Mesenchymal stem cell (in vitro differentiated cells and primary cell): ENCODE measurements around the gene LTO1.

Experiments used
- DNase-seq: peaks from one replicate; pipeline ENCODE4 v3.0.0-alpha.2; 2013
- H2AFZ ChIP-seq: one replicate; pipeline ENCODE4 v1.6.1; 2013; ENCODE audit warnings: low read depth, mild to moderate bottlenecking, control low read depth, inconsistent platforms, low read length, moderate library complexity
- H2AK5ac ChIP-seq: 2 replicates; pipeline ENCODE4 v1.6.1; 2013; ENCODE audit warnings: low read length, moderate library complexity, mild to moderate bottlenecking, inconsistent platforms; ENCODE audit not compliant: severe bottlenecking
- H2BK120ac ChIP-seq: one replicate; pipeline ENCODE4 v1.6.1; 2013; ENCODE audit warnings: low read depth, mild to moderate bottlenecking, inconsistent platforms, low read length, moderate library complexity
- H2BK12ac ChIP-seq, 2 experiments: one replicate each; pipeline ENCODE4 v1.6.1; 2013; ENCODE audit warnings: inconsistent platforms in 2 of 2, low read length in 2 of 2, mild to moderate bottlenecking in 2 of 2, moderate library complexity in 2 of 2, control low read depth in 1 of 2
- H2BK15ac ChIP-seq: one replicate; pipeline ENCODE4 v1.6.1; 2013; ENCODE audit warnings: mild to moderate bottlenecking, low read depth, inconsistent platforms; ENCODE audit not compliant: poor library complexity, severe bottlenecking
- H2BK5ac ChIP-seq: 2 replicates; pipeline ENCODE4 v1.6.1; 2013; ENCODE audit warnings: low read depth, mild to moderate bottlenecking, low read length, control low read depth, inconsistent platforms; ENCODE audit not compliant: poor library complexity, severe bottlenecking
- H3K14ac ChIP-seq, 2 experiments: one replicate each; pipeline ENCODE4 v1.6.1; 2013; ENCODE audit warnings: inconsistent platforms in 2 of 2, low read length in 2 of 2, control low read depth in 1 of 2, mild to moderate bottlenecking in 1 of 2, moderate library complexity in 1 of 2
- H3K18ac ChIP-seq, 2 experiments: one replicate each; pipeline ENCODE4 v1.6.1; 2013; ENCODE audit warnings: inconsistent platforms in 2 of 2, low read length in 2 of 2, control low read depth in 1 of 2, low read depth in 1 of 2, mild to moderate bottlenecking in 1 of 2
- H3K23ac ChIP-seq, 2 experiments: one replicate each; pipeline ENCODE4 v1.6.1; 2013; ENCODE audit warnings: inconsistent platforms in 2 of 2, low read length in 2 of 2, mild to moderate bottlenecking in 2 of 2, moderate library complexity in 2 of 2, control low read depth in 1 of 2
- H3K27ac ChIP-seq: 2 replicates; pipeline ENCODE4 v1.5.1; 2013; ENCODE audit warnings: mild to moderate bottlenecking, moderate library complexity, low read length, control low read depth, inconsistent platforms; ENCODE audit not compliant: poor library complexity, severe bottlenecking
- H3K27me3 ChIP-seq, 2 experiments: 2 replicates each; pipeline versions ENCODE4 v1.6.1 to v1.7.0; 2013; ENCODE audit warnings: low read length in 2 of 2, mild to moderate bottlenecking in 2 of 2, moderate library complexity in 2 of 2, control low read depth in 1 of 2, inconsistent platforms in 1 of 2; ENCODE audit not compliant: control insufficient read depth in 1 of 2, insufficient read depth in 1 of 2
- H3K36me3 ChIP-seq, 2 experiments: 2 replicates each; pipeline versions ENCODE4 v1.6.1 to v1.7.0; 2013; ENCODE audit warnings: low read length in 2 of 2, control low read depth in 1 of 2, inconsistent platforms in 1 of 2, low read depth in 1 of 2, mild to moderate bottlenecking in 1 of 2; ENCODE audit not compliant: insufficient read depth in 2 of 2, control insufficient read depth in 1 of 2
- H3K4ac ChIP-seq, 2 experiments: one replicate each; pipeline ENCODE4 v1.6.1; 2013; ENCODE audit warnings: inconsistent platforms in 2 of 2, low read length in 2 of 2, mild to moderate bottlenecking in 2 of 2, moderate library complexity in 2 of 2, control low read depth in 1 of 2, low read depth in 1 of 2
- H3K4me1 ChIP-seq: 2 replicates; pipeline ENCODE4 v1.6.1; 2013; ENCODE audit warnings: low read depth, low read length, control low read depth; ENCODE audit not compliant: control insufficient read depth, insufficient read depth
- H3K4me2 ChIP-seq: 2 replicates; pipeline ENCODE4 v1.6.1; 2013; ENCODE audit warnings: low read length, mild to moderate bottlenecking, inconsistent platforms; ENCODE audit not compliant: poor library complexity, severe bottlenecking
- H3K4me3 ChIP-seq, 2 experiments: 2 replicates each; pipeline versions ENCODE4 v1.5.1 to v1.7.0; 2013; ENCODE audit warnings: low read length in 2 of 2, mild to moderate bottlenecking in 2 of 2, control low read depth in 1 of 2, low read depth in 1 of 2; ENCODE audit not compliant: insufficient read depth in 1 of 2
- H3K79me1 ChIP-seq: replicated peaks from 2 replicates; pipeline ENCODE4 v1.6.1; 2013; ENCODE audit warnings: mild to moderate bottlenecking, control low read depth, low read length, inconsistent platforms; ENCODE audit not compliant: poor library complexity, severe bottlenecking
- H3K9ac ChIP-seq: 2 replicates; pipeline ENCODE4 v1.7.0; 2013; ENCODE audit warnings: mild to moderate bottlenecking, low read length, moderate library complexity
- H3K9me3 ChIP-seq: 2 replicates; pipeline ENCODE4 v1.7.0; 2013; ENCODE audit warnings: mild to moderate bottlenecking, low read length; ENCODE audit not compliant: control insufficient read depth
- H4K8ac ChIP-seq: one replicate; pipeline ENCODE4 v1.6.1; 2013; ENCODE audit warnings: inconsistent platforms, mild to moderate bottlenecking, low read length, moderate library complexity
- H4K91ac ChIP-seq: one replicate; pipeline ENCODE4 v1.6.1; 2013; ENCODE audit warnings: mild to moderate bottlenecking, low read length, inconsistent platforms
- WGBS: methylation state at CpG from one replicate; pipeline ENCODE4 v1.1.7; 2013; ENCODE audit warnings: mixed read lengths; 5-methylcytosine and 5-hydroxymethylcytosine counted together

Gene LTO1

GRCh38 chr11:69655479-69656428 lies 19.4 kb downstream of the LTO1 start:
- Histone ChIP-seq H2BK12ac (no peak overlapping the region), H2BK15ac (no peak overlapping the region), H4K8ac (peak overlapping the region; percentile 12), H2BK120ac (no peak overlapping the region), H3K79me1 (peaks cover 3% of the 10 kb centered on the region), H3K4ac (peak overlapping the region in 1 of 2 experiments; percentile 24), H2AK5ac (no peak overlapping the region), H3K14ac (no peak overlapping the region), H3K27ac (no peak overlapping the region), H2BK5ac (no peak overlapping the region), H3K4me3 (no peak overlapping the region), H3K23ac (no peak overlapping the region), H3K4me1 (peaks cover 19% of the 10 kb centered on the region), H3K36me3 (peaks cover 35 to 39% of the 10 kb centered on the region in 2 experiments), H4K91ac (no peak overlapping the region), H3K9ac (no peak overlapping the region), H3K27me3 (no peaks in the 10 kb centered on the region), H3K18ac (no peak overlapping the region), H2AFZ (no peak overlapping the region), H3K9me3 (no peaks in the 10 kb centered on the region), H3K4me2 (no peak overlapping the region)
- peak; percentile 34 for DNase-seq
- 89% methylated on average over 19 of the region's 19 CpGs for WGBS

GRCh38 chr11:69654660-69655478 lies 20.3 kb downstream of the LTO1 start:
- H3K23ac ChIP-seq = peak overlapping the region in 1 of 2 experiments; percentile 62
- WGBS = 81% methylated on average over 27 of the region's 27 CpGs
- H2BK120ac ChIP-seq = no peak overlapping the region
- no peak overlapping the region for H4K91ac ChIP-seq
- H2AFZ ChIP-seq = no peak overlapping the region
- peaks cover 21% of the 10 kb centered on the region for H3K4me1 ChIP-seq
- DNase-seq = peak; percentile 30
- no peak overlapping the region for H3K4me3 ChIP-seq
- no peak overlapping the region for H3K14ac ChIP-seq
- H2BK5ac ChIP-seq = no peak overlapping the region
- H4K8ac ChIP-seq = peak overlapping the region; percentile 9
- H3K9ac ChIP-seq = peak overlapping the region; percentile 22
- H2AK5ac ChIP-seq = no peak overlapping the region
- H3K4ac ChIP-seq = no peak overlapping the region
- no peak overlapping the region for H3K4me2 ChIP-seq
- no peak overlapping the region for H3K18ac ChIP-seq
- no peaks in the 10 kb centered on the region for H3K27me3 ChIP-seq
- no peak overlapping the region for H2BK15ac ChIP-seq
- no peak overlapping the region for H3K27ac ChIP-seq
- no peaks in the 10 kb centered on the region for H3K9me3 ChIP-seq
- H3K79me1 ChIP-seq = peaks cover 11% of the 10 kb centered on the region
- peaks cover 44 to 48% of the 10 kb centered on the region in 2 experiments for H3K36me3 ChIP-seq
- no peak overlapping the region for H2BK12ac ChIP-seq

GRCh38 chr11:69654001-69654659 lies 21.0 kb downstream of the LTO1 start:
- no peak overlapping the region for H2BK5ac ChIP-seq
- no peak overlapping the region for H3K18ac ChIP-seq
- H3K27me3 ChIP-seq = no peaks in the 10 kb centered on the region
- no peak overlapping the region for H4K8ac ChIP-seq
- no peak overlapping the region for H2AFZ ChIP-seq
- H3K4me1 ChIP-seq = peaks cover 23% of the 10 kb centered on the region
- H3K4me3 ChIP-seq = no peak overlapping the region
- peaks cover 51 to 56% of the 10 kb centered on the region in 2 experiments for H3K36me3 ChIP-seq
- H2AK5ac ChIP-seq = no peak overlapping the region
- H2BK15ac ChIP-seq = no peak overlapping the region
- H3K9me3 ChIP-seq = no peaks in the 10 kb centered on the region
- H3K4ac ChIP-seq = no peak overlapping the region
- DNase-seq = no peak
- no peak overlapping the region for H3K9ac ChIP-seq
- H2BK12ac ChIP-seq = no peak overlapping the region
- no peak overlapping the region for H2BK120ac ChIP-seq
- no peak overlapping the region for H3K27ac ChIP-seq
- H3K14ac ChIP-seq = no peak overlapping the region
- H4K91ac ChIP-seq = no peak overlapping the region
- WGBS = 95% methylated on average over 38 of the region's 38 CpGs
- no peak overlapping the region for H3K4me2 ChIP-seq
- no peak overlapping the region for H3K23ac ChIP-seq
- peaks cover 13% of the 10 kb centered on the region for H3K79me1 ChIP-seq
